ENCODE data around the gene LMX1A.

The LMX1A gene

GRCh38 chr1:165325460-165326203, 30.9 kb downstream of the LMX1A start:
- DNase-seq (ENCODE audit: low read depth in 2 of 2), result no peak

GRCh38 chr1:165324050-165324449, 32.5 kb downstream of the LMX1A start:
- no peak for DNase-seq (ENCODE audit: low read depth in 2 of 2)

- no peak for DNase-seq (ENCODE audit: low read depth in 2 of 2)
Observed at GRCh38 chr1:165317612-165318011, 38.9 kb downstream of the LMX1A start.

GRCh38 chr1:165316153-165316772, 40.3 kb downstream of the LMX1A start:
- no peak for DNase-seq (ENCODE audit: low read depth in 2 of 2)

GRCh38 chr1:165315481-165315880, 41.0 kb downstream of the LMX1A start:
- no peak for DNase-seq (ENCODE audit: low read depth in 2 of 2)

- DNase-seq (ENCODE audit: low read depth in 2 of 2), result no peak
Observed at GRCh38 chr1:165313903-165314302, 42.6 kb downstream of the LMX1A start.

GRCh38 chr1:165312591-165312990, 43.9 kb downstream of the LMX1A start:
- no peak for DNase-seq (ENCODE audit: low read depth in 2 of 2)

- DNase-seq (ENCODE audit: low read depth in 2 of 2), result no peak
Observed at GRCh38 chr1:165306543-165307434, 49.7 kb downstream of the LMX1A start.

- no peak for DNase-seq (ENCODE audit: low read depth in 2 of 2)
Observed at GRCh38 chr1:165303386-165303785, 53.1 kb downstream of the LMX1A start.

GRCh38 chr1:165300400-165300903, 56.1 kb downstream of the LMX1A start:
- no peak for DNase-seq (ENCODE audit: low read depth in 2 of 2)

GRCh38 chr1:165298203-165298820, 58.2 kb downstream of the LMX1A start:
- DNase-seq (ENCODE audit: low read depth in 2 of 2), result no peak

- no peak for DNase-seq (ENCODE audit: low read depth in 2 of 2)
Observed at GRCh38 chr1:165296205-165296604, 60.3 kb downstream of the LMX1A start.

- DNase-seq (ENCODE audit: low read depth in 2 of 2), result no peak
Observed at GRCh38 chr1:165290148-165290547, 66.4 kb downstream of the LMX1A start.

GRCh38 chr1:165289556-165289955, 67.0 kb downstream of the LMX1A start:
- no peak for DNase-seq (ENCODE audit: low read depth in 2 of 2)

GRCh38 chr1:165288350-165289120, 68.0 kb downstream of the LMX1A start:
- DNase-seq (ENCODE audit: low read depth in 2 of 2), result no peak

- no peak for DNase-seq (ENCODE audit: low read depth in 2 of 2)
Observed at GRCh38 chr1:165287781-165288180, 68.7 kb downstream of the LMX1A start.

- no peak for DNase-seq (ENCODE audit: low read depth in 2 of 2)
Observed at GRCh38 chr1:165287329-165287728, 69.2 kb downstream of the LMX1A start.

- DNase-seq (ENCODE audit: low read depth in 2 of 2), result no peak
Observed at GRCh38 chr1:165284454-165284853, 72.1 kb downstream of the LMX1A start.

- DNase-seq (ENCODE audit: low read depth in 2 of 2), result no peak
Observed at GRCh38 chr1:165281207-165281901, 75.2 kb downstream of the LMX1A start.

GRCh38 chr1:165279882-165280281, 76.6 kb downstream of the LMX1A start:
- DNase-seq (ENCODE audit: low read depth in 2 of 2), result no peak

Measured in stimulated activated CD4-positive, alpha-beta T cell treated with anti-CD3 and anti-CD28 coated beads, Interleukin-1b, Interleukin-23, amount 100 ng/mL, for 1 hour (primary cell).